ENCODE results near the gene OPRPN. TPM values are rescaled to one million over a fixed set of nuclear protein-coding genes. Genes with fewer than 3 reads are reported as not detected.

The OPRPN gene
- total RNA-seq, result not detected in 2 replicates
- not detected in 2 replicates for polyA plus RNA-seq
- not detected in 2 replicates for polyA plus RNA-seq (2012)
- not detected in 2 replicates for polyA minus RNA-seq (ENCODE audit: low replicate concordance)

DNA sequence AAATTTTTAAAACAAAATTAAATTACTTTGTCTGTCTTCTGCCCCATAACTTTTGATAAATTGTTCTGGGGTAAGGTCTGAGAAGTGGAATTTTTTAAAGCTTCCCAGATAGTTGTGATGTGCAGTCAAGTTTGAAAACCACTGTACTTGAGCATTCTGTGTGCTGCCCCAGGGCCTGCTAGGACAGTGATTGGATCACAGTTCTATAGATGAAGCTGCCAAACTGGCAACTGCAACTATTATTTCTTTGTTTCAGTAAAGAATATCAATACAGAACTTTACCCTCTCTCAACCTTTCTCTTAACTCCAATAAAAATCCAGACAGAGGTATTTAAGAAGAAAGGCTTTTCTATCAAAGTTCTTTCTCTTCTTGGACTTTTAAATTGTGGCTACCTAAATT, at the start of gene OPRPN:
TSS of gene OPRPN (plus strand) at position 361 of the 400 bp plus-strand sequence. CDS start 1,346 bp downstream, outside the sequence.
- no peak within 1 kb of the TSS for H2AFZ ChIP-seq (ENCODE audit: low read length)
- H3K9me3 ChIP-seq (ENCODE audit: control insufficient read depth, insufficient read depth, low read depth, low read length), result no peaks in the 10 kb centered on the region
- no peak within 1 kb of the TSS for H3K27ac ChIP-seq (ENCODE audit: insufficient read depth, low read length)
- H4K20me1 ChIP-seq (ENCODE audit: control insufficient read depth, extremely low read depth, insufficient read depth, low read length), result no peaks in the 10 kb centered on the region
- H3K9ac ChIP-seq (ENCODE audit: insufficient read depth, low read length), result no peak within 1 kb of the TSS
- no peak within 1 kb of the TSS for H3K4me3 ChIP-seq (replicated peaks in 1 of 4; ENCODE audit: control extremely low read depth in 1 of 4, insufficient read depth in 1 of 4, low read depth in 3 of 4, low read length in 4 of 4)
- H3K27me3 ChIP-seq (ENCODE audit: control insufficient read depth, insufficient read depth, low read length), result no peaks in the 10 kb centered on the region
- no peaks in the 10 kb centered on the region for H3K79me2 ChIP-seq (ENCODE audit: control insufficient read depth, insufficient read depth, low read length)
- no peaks in the 10 kb centered on the region for H3K4me1 ChIP-seq (ENCODE audit: control insufficient read depth, extremely low read depth, insufficient read depth, low read length)
- no peak for DNase-seq (ENCODE audit: low read depth in 2 of 2)
- H3K4me2 ChIP-seq (ENCODE audit: extremely low read depth, insufficient read depth, low read length), result no peak within 1 kb of the TSS
- no peaks in the 10 kb centered on the region for H3K36me3 ChIP-seq (ENCODE audit: control insufficient read depth, insufficient read depth, low read length)
- TF ChIP-seq EZH2 (IDR thresholded peaks at IDR 0.05; ENCODE audit: low read length, missing control alignments) (no peak), CTCF (conservative IDR thresholded peaks at IDR 0.05 in 1 of 2, IDR thresholded peaks at IDR 0.05 in 1 of 2; ENCODE audit: low read depth in 1 of 2, low read length in 2 of 2) (no peak)

DNA sequence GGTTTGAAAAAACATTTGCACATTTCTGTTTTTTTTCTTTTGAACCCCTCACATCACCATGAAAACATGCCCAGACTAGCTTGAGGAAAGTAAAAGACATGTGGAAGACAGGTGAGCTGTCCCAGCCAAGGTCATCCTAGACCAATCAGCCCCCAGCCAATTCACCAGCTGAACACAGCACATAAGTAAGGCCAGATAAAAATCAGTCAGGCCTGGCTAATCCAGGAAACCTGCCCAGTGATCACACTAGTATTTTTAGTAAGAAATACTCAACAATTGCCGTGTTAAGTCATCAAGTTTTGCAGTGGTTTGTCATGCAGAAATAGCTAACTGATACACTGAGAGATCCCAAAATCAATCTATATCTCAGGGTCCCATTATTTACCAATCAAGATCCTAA, 41.6 kb upstream of the OPRPN start:
- H3K9me3 ChIP-seq (ENCODE audit: control insufficient read depth, insufficient read depth, low read depth, low read length), result no peaks in the 10 kb centered on the region
- no peak overlapping the region for H3K4me2 ChIP-seq (ENCODE audit: extremely low read depth, insufficient read depth, low read length)

DNA sequence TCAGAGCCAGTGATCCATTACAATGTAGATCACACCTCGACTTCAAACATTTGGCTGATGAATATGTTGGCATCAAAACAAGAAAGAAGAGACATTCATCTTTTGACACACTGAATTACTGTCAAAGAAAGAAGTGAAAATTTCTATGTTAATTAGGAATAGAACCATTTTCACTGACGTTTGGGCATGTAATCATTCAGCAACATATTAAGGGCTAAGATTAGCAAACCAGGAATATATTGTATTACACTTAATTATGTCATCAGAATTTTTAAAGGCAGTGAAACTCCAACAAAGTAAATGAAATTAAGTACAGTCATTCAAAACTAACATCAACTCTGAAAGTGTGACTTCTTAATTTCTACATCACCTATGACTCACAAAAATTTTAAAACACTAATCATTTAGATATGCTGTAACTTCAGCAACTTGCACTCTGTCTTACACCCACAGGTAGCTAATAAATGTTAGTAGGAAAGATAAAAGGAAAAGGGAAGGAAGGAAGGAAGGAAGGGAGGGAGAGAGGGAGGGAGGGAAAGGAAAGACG, 38.6 kb upstream of the OPRPN start:
- Histone ChIP-seq H3K4me2 (ENCODE audit: extremely low read depth, insufficient read depth, low read length) (no peak overlapping the region), H2AFZ (ENCODE audit: low read length) (no peak overlapping the region), H3K9ac (ENCODE audit: insufficient read depth, low read length) (no peak overlapping the region), H3K36me3 (ENCODE audit: control insufficient read depth, insufficient read depth, low read length) (no peaks in the 10 kb centered on the region), H3K9me3 (ENCODE audit: control insufficient read depth, insufficient read depth, low read depth, low read length) (no peaks in the 10 kb centered on the region), H4K20me1 (ENCODE audit: control insufficient read depth, extremely low read depth, insufficient read depth, low read length) (no peaks in the 10 kb centered on the region), H3K27me3 (ENCODE audit: control insufficient read depth, insufficient read depth, low read length) (no peaks in the 10 kb centered on the region), H3K79me2 (ENCODE audit: control insufficient read depth, insufficient read depth, low read length) (no peaks in the 10 kb centered on the region), H3K27ac (ENCODE audit: insufficient read depth, low read length) (no peak overlapping the region), H3K4me3 (replicated peaks in 1 of 4; ENCODE audit: control extremely low read depth in 1 of 4, insufficient read depth in 1 of 4, low read depth in 3 of 4, low read length in 4 of 4) (no peak overlapping the region), H3K4me1 (ENCODE audit: control insufficient read depth, extremely low read depth, insufficient read depth, low read length) (no peaks in the 10 kb centered on the region)
- TF ChIP-seq EZH2 (IDR thresholded peaks at IDR 0.05; ENCODE audit: low read length, missing control alignments), result no peak
- TF ChIP-seq CTCF (conservative IDR thresholded peaks at IDR 0.05 in 1 of 2, IDR thresholded peaks at IDR 0.05 in 1 of 2; ENCODE audit: low read depth in 1 of 2, low read length in 2 of 2), result no peak
- no peak for DNase-seq (ENCODE audit: low read depth in 2 of 2)

More for the DNA sequence above, 41.6 kb upstream of the OPRPN start:
- H3K27ac ChIP-seq (ENCODE audit: insufficient read depth, low read length), result no peak overlapping the region
- H2AFZ ChIP-seq (ENCODE audit: low read length), result no peak overlapping the region
- DNase-seq (ENCODE audit: low read depth in 2 of 2), result no peak
- no peak overlapping the region for H3K4me3 ChIP-seq (replicated peaks in 1 of 4; ENCODE audit: control extremely low read depth in 1 of 4, insufficient read depth in 1 of 4, low read depth in 3 of 4, low read length in 4 of 4)
- H3K79me2 ChIP-seq (ENCODE audit: control insufficient read depth, insufficient read depth, low read length), result no peaks in the 10 kb centered on the region
- TF ChIP-seq EZH2 (IDR thresholded peaks at IDR 0.05; ENCODE audit: low read length, missing control alignments) (no peak), CTCF (conservative IDR thresholded peaks at IDR 0.05 in 1 of 2, IDR thresholded peaks at IDR 0.05 in 1 of 2; ENCODE audit: low read depth in 1 of 2, low read length in 2 of 2) (no peak)
- H3K27me3 ChIP-seq (ENCODE audit: control insufficient read depth, insufficient read depth, low read length), result no peaks in the 10 kb centered on the region
- no peaks in the 10 kb centered on the region for H3K36me3 ChIP-seq (ENCODE audit: control insufficient read depth, insufficient read depth, low read length)
- no peaks in the 10 kb centered on the region for H4K20me1 ChIP-seq (ENCODE audit: control insufficient read depth, extremely low read depth, insufficient read depth, low read length)
- H3K9ac ChIP-seq (ENCODE audit: insufficient read depth, low read length), result no peak overlapping the region
- H3K4me1 ChIP-seq (ENCODE audit: control insufficient read depth, extremely low read depth, insufficient read depth, low read length), result no peaks in the 10 kb centered on the region
